HCT116 (cell line): ENCODE measurements around the gene RACGAP1. TPM values are rescaled to one million over a fixed set of nuclear protein-coding genes. Genes with fewer than 3 reads are reported as not detected.

ENCODE experiments used
- ATAC-seq: fragments of 200-7000 bp; cut with Tn5 transposase; 2 replicates; pipeline ENCODE4 v1.9.1; 2020; ENCODE audit warnings: mild to moderate bottlenecking, moderate library complexity
- BruUV-seq: library from RNA; stranded (reverse); fragments of 400-500 nt; replicated peaks from 2 replicates; lab custom pipeline; 2021; lab: Mats Ljungman, UMichigan
- CTCF ChIA-PET: fragments of 300-600 bp; sonication (Branson Sonifier 250); formaldehyde crosslinking; loops from one replicate; lab custom pipeline; 2021; ENCODE audit warnings: antibody characterized with exemption; lab: Charles Lee
- POLR2A ChIA-PET: fragments of 300-600, 350-600 bp; sonication (Branson Sonifier 250); formaldehyde crosslinking; loops from one replicate; lab custom pipeline; 2021; ENCODE audit warnings: antibody characterized with exemption; lab: Charles Lee
- RAD21 ChIA-PET, 2 experiments: fragments of 300-600 bp; sonication (Branson Sonifier 250); formaldehyde crosslinking; loops; one replicate each; lab custom pipeline; 2023; ENCODE audit warnings: low total read pairs in 2 of 2; ENCODE audit not compliant: uncharacterized antibody in 2 of 2, unreplicated experiment in 2 of 2, low non-redundant PET in 1 of 2; lab: Charles Lee
- DNase-seq: peaks from one replicate; pipeline ENCODE4 v3.0.0-alpha.2; 2010; ENCODE audit warnings: low read depth, low spot score
- H2AFZ ChIP-seq: fragments of 200-600 bp; shearing (Covaris generic), sonication (generic); 2 replicates; pipeline ENCODE4 v1.6.1; 2017; ENCODE audit warnings: low read depth, mixed run types, mixed read lengths, antibody characterized with exemption, low read length; ENCODE audit not compliant: poor library complexity, severe bottlenecking
- H3K27ac ChIP-seq: 2 replicates; pipeline ENCODE4 v1.5.1; 2012; ENCODE audit warnings: low read depth, low read length
- H3K27me3 ChIP-seq: fragments of 200-600 bp; sonication (generic); 2 replicates; pipeline ENCODE4 v1.6.1; 2016; ENCODE audit warnings: mixed run types, low read length, mixed read lengths; ENCODE audit not compliant: insufficient read depth
- H3K36me3 ChIP-seq, 2 experiments: fragments of 200-500 bp in 1 of 2; fragments of 200-600 bp in 1 of 2; sonication (Bioruptor generic) in 1 of 2; sonication (generic) in 1 of 2; 2 replicates each; pipeline versions ENCODE4 v1.5.1 to v1.6.1; 2014 to 2016; ENCODE audit warnings: low read length in 2 of 2, inconsistent platforms in 1 of 2, mixed read lengths in 1 of 2, mixed run types in 1 of 2; ENCODE audit not compliant: insufficient read depth in 2 of 2, control insufficient read depth in 1 of 2
- H3K4me1 ChIP-seq, 2 experiments: fragments of 200-600 bp in 1 of 2; sonication (generic) in 1 of 2; 2 replicates each; pipeline versions ENCODE4 v1.5.1 to v1.6.1; 2012 to 2017; ENCODE audit warnings: low read length in 2 of 2, inconsistent platforms in 1 of 2, mild to moderate bottlenecking in 1 of 2, mixed read lengths in 1 of 2, mixed run types in 1 of 2, moderate library complexity in 1 of 2; ENCODE audit not compliant: insufficient read depth in 2 of 2, control insufficient read depth in 1 of 2
- H3K4me2 ChIP-seq: fragments of 200-600 bp; sonication (generic); 2 replicates; pipeline ENCODE4 v1.6.1; 2017; ENCODE audit warnings: mixed run types, low read length, mixed read lengths
- H3K4me3 ChIP-seq, 2 experiments: fragments of 200-600 bp in 1 of 2; sonication (generic) in 1 of 2; replicated peaks in 1 of 2; 2 replicates each; pipeline ENCODE4 v1.5.1; 2011 to 2016; ENCODE audit warnings: low read length in 2 of 2, control low read depth in 1 of 2, low read depth in 1 of 2, mild to moderate bottlenecking in 1 of 2, mixed read lengths in 1 of 2, mixed run types in 1 of 2
- H3K79me2 ChIP-seq: fragments of 200-600 bp; sonication (generic); 2 replicates; pipeline ENCODE4 v1.6.1; 2017; ENCODE audit warnings: mild to moderate bottlenecking, mixed run types, low read length, moderate library complexity, mixed read lengths; ENCODE audit not compliant: insufficient read depth
- H3K9ac ChIP-seq: fragments of 200-600 bp; sonication (generic); 2 replicates; pipeline ENCODE4 v1.6.1; 2016; ENCODE audit warnings: low read length, mixed read lengths
- H3K9me2 ChIP-seq: fragments of 200-600 bp; sonication (generic), shearing (Covaris generic); 2 replicates; pipeline ENCODE4 v1.6.1; 2017; ENCODE audit warnings: mixed run types, mild to moderate bottlenecking, moderate library complexity; ENCODE audit not compliant: insufficient read depth
- H3K9me3 ChIP-seq, 2 experiments: fragments of 200-500 bp in 1 of 2; fragments of 200-600 bp in 1 of 2; sonication (Bioruptor generic) in 1 of 2; sonication (generic) in 1 of 2; 2 replicates each; pipeline ENCODE4 v1.6.1; 2014 to 2017; ENCODE audit warnings: low read length in 2 of 2, mixed read lengths in 2 of 2, inconsistent platforms in 1 of 2, low read depth in 1 of 2, mild to moderate bottlenecking in 1 of 2, mixed run types in 1 of 2, moderate library complexity in 1 of 2; ENCODE audit not compliant: control insufficient read depth in 1 of 2, insufficient read depth in 1 of 2
- H4K20me1 ChIP-seq: fragments of 200-600 bp; sonication (generic), shearing (Covaris generic); 2 replicates; pipeline ENCODE4 v1.6.1; 2017; ENCODE audit warnings: mixed run types, mild to moderate bottlenecking, moderate library complexity; ENCODE audit not compliant: insufficient read depth
- CBX3 ChIP-seq: IDR thresholded peaks from 2 replicates; pipeline ENCODE4 v1.6.1; 2012; ENCODE audit warnings: low read depth
- EGR1 ChIP-seq: IDR thresholded peaks from 2 replicates; pipeline ENCODE4 v1.6.1; 2012; ENCODE audit warnings: low read depth
- ELF1 ChIP-seq: IDR thresholded peaks from 2 replicates; pipeline ENCODE4 v1.6.1; 2012; ENCODE audit warnings: low read depth, borderline replicate concordance
- EZH2 ChIP-seq: fragments of 200-600 bp; sonication (generic); IDR thresholded peaks from 2 replicates; pipeline ENCODE4 v1.6.1; 2017; ENCODE audit warnings: antibody characterized with exemption, mixed run types
- EZH2phosphoT487 ChIP-seq: fragments of 200-600 bp; IDR thresholded peaks from 2 replicates; pipeline ENCODE4 v1.6.1; 2018; ENCODE audit warnings: antibody characterized with exemption, borderline replicate concordance
- FOSL1 ChIP-seq: IDR thresholded peaks from 2 replicates; pipeline ENCODE4 v1.6.1; 2012; ENCODE audit warnings: low read depth
- JUND ChIP-seq: IDR thresholded peaks from 2 replicates; pipeline ENCODE4 v1.6.1; 2012
- POLR2A ChIP-seq: IDR thresholded peaks from 2 replicates; pipeline ENCODE4 v1.7.0; 2011; ENCODE audit warnings: borderline replicate concordance; ENCODE audit not compliant: insufficient read depth, insufficient read length; ENCODE audit errors: extremely low read depth
- POLR2AphosphoS5 ChIP-seq: IDR thresholded peaks from 2 replicates; pipeline ENCODE4 v1.6.1; 2011; ENCODE audit warnings: mild to moderate bottlenecking, low read depth, low read length, moderate library complexity
- RAD21 ChIP-seq: IDR thresholded peaks from 2 replicates; pipeline ENCODE4 v1.6.1; 2012; ENCODE audit warnings: low read depth, mild to moderate bottlenecking
- SP1 ChIP-seq: IDR thresholded peaks from 2 replicates; pipeline ENCODE4 v1.6.1; 2012; ENCODE audit warnings: low read depth
- SRF ChIP-seq: IDR thresholded peaks from 2 replicates; pipeline ENCODE4 v1.6.1; 2012; ENCODE audit warnings: low read depth
- TCF7L2 ChIP-seq: IDR thresholded peaks from 2 replicates; pipeline ENCODE4 v1.7.0; 2011; ENCODE audit warnings: borderline replicate concordance, inconsistent platforms; ENCODE audit not compliant: insufficient read depth, insufficient read length; ENCODE audit errors: extremely low read depth
- YY1 ChIP-seq: IDR thresholded peaks from 2 replicates; pipeline ENCODE4 v1.6.1; 2011; ENCODE audit warnings: low read length, low read depth, moderate library complexity, mild to moderate bottlenecking; ENCODE audit not compliant: insufficient replicate concordance; ENCODE audit errors: extremely low read depth
- ZFX ChIP-seq: fragments of 450-650 bp; IDR thresholded peaks from 2 replicates; pipeline ENCODE4 v1.6.1; 2017
- intact Hi-C: fragments of 100-400 bp; cut with micrococcal nuclease; formaldehyde crosslinking; loops from 2 replicates; pipeline ENCODE4 v1.10.0; 2022
- total RNA-seq: library from RNA; stranded (reverse); gene quantifications from one replicate; pipeline ENCODE4 v1.2.1, GENCODE V29; 2021; ENCODE audit not compliant: unreplicated experiment
- TF ChIP-seq, protein P1 (sequence below): IDR thresholded peaks from 2 replicates; pipeline ENCODE4 v1.6.1; 2011; ENCODE audit warnings: mild to moderate bottlenecking, low read length, moderate library complexity; ENCODE audit not compliant: insufficient replicate concordance; ENCODE audit errors: extremely low read depth
- TF ChIP-seq, protein P2 (sequence below): IDR thresholded peaks from 2 replicates; pipeline ENCODE4 v1.6.1; 2012; ENCODE audit warnings: low read depth
- TF ChIP-seq, protein P3 (sequence below), 3 experiments: fragments of 200-600 bp in 1 of 3; sonication (generic) in 1 of 3; IDR thresholded peaks in 2 of 3; conservative IDR thresholded peaks in 1 of 3; 2 replicates each; pipeline ENCODE4 v1.5.1; 2012 to 2017; ENCODE audit warnings: low read depth in 2 of 3, low read length in 2 of 3, antibody characterized with exemption in 1 of 3, borderline replicate concordance in 1 of 3, control low read depth in 1 of 3, mild to moderate bottlenecking in 1 of 3, mixed read lengths in 1 of 3, mixed run types in 1 of 3, moderate library complexity in 1 of 3; ENCODE audit not compliant: insufficient read depth in 1 of 3
- TF ChIP-seq, protein P4 (sequence below): IDR thresholded peaks from 2 replicates; pipeline ENCODE4 v1.6.1; 2012

Gene RACGAP1
- total RNA-seq, 1 experiment from 2014 or later = 147 TPM

DNA sequence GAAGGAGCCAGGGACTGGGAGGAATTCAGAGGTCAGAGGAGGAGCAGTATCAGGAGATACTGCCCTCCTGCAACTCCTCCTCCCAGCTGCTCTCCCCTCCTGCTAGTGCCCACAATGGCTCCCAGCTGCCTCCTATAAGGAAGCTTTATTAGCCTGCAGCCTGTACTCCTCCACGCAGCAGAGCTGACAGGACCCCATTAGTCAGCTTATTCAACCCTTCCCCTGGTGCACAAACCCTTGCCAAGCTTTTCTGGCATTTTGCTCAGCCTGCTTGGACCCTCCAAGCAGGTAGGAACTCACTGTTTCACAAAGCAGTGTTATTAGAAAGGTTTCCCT, 81.7 kb downstream of the RACGAP1 start:
- peaks cover 3 to 13% of the 10 kb centered on the region in 2 experiments; a peak in 3 of 4 replicates for H3K4me1 ChIP-seq
- H3K9ac ChIP-seq = no peak overlapping the region
- no peak overlapping the region for H3K4me3 ChIP-seq
- RAD21 ChIA-PET = no interaction called here
- ATAC-seq (no peak), DNase-seq (no peak)
- no peaks in the 10 kb centered on the region for H3K9me2 ChIP-seq
- intact Hi-C loops = no loop called here
- H3K27me3 ChIP-seq = no peaks in the 10 kb centered on the region
- no peak overlapping the region for H3K4me2 ChIP-seq
- H2AFZ ChIP-seq = no peak overlapping the region
- no peaks in the 10 kb centered on the region for H4K20me1 ChIP-seq
- TF ChIP-seq JUND (no peak), TCF7L2 (no peak), SP1 (no peak), EGR1 (no peak), ZFX (no peak), ELF1 (no peak), EZH2 (no peak), POLR2AphosphoS5 (no peak), EZH2phosphoT487 (no peak), FOSL1 (no peak), POLR2A (no peak), YY1 (no peak), CBX3 (no peak), RAD21 (no peak), SRF (no peak)
- TF ChIP-seq, protein P1, sequence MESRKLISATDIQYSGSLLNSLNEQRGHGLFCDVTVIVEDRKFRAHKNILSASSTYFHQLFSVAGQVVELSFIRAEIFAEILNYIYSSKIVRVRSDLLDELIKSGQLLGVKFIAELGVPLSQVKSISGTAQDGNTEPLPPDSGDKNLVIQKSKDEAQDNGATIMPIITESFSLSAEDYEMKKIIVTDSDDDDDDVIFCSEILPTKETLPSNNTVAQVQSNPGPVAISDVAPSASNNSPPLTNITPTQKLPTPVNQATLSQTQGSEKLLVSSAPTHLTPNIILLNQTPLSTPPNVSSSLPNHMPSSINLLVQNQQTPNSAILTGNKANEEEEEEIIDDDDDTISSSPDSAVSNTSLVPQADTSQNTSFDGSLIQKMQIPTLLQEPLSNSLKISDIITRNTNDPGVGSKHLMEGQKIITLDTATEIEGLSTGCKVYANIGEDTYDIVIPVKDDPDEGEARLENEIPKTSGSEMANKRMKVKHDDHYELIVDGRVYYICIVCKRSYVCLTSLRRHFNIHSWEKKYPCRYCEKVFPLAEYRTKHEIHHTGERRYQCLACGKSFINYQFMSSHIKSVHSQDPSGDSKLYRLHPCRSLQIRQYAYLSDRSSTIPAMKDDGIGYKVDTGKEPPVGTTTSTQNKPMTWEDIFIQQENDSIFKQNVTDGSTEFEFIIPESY = no peak
- TF ChIP-seq, protein P2, sequence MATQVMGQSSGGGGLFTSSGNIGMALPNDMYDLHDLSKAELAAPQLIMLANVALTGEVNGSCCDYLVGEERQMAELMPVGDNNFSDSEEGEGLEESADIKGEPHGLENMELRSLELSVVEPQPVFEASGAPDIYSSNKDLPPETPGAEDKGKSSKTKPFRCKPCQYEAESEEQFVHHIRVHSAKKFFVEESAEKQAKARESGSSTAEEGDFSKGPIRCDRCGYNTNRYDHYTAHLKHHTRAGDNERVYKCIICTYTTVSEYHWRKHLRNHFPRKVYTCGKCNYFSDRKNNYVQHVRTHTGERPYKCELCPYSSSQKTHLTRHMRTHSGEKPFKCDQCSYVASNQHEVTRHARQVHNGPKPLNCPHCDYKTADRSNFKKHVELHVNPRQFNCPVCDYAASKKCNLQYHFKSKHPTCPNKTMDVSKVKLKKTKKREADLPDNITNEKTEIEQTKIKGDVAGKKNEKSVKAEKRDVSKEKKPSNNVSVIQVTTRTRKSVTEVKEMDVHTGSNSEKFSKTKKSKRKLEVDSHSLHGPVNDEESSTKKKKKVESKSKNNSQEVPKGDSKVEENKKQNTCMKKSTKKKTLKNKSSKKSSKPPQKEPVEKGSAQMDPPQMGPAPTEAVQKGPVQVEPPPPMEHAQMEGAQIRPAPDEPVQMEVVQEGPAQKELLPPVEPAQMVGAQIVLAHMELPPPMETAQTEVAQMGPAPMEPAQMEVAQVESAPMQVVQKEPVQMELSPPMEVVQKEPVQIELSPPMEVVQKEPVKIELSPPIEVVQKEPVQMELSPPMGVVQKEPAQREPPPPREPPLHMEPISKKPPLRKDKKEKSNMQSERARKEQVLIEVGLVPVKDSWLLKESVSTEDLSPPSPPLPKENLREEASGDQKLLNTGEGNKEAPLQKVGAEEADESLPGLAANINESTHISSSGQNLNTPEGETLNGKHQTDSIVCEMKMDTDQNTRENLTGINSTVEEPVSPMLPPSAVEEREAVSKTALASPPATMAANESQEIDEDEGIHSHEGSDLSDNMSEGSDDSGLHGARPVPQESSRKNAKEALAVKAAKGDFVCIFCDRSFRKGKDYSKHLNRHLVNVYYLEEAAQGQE = no peak
- TF ChIP-seq, protein P3, sequence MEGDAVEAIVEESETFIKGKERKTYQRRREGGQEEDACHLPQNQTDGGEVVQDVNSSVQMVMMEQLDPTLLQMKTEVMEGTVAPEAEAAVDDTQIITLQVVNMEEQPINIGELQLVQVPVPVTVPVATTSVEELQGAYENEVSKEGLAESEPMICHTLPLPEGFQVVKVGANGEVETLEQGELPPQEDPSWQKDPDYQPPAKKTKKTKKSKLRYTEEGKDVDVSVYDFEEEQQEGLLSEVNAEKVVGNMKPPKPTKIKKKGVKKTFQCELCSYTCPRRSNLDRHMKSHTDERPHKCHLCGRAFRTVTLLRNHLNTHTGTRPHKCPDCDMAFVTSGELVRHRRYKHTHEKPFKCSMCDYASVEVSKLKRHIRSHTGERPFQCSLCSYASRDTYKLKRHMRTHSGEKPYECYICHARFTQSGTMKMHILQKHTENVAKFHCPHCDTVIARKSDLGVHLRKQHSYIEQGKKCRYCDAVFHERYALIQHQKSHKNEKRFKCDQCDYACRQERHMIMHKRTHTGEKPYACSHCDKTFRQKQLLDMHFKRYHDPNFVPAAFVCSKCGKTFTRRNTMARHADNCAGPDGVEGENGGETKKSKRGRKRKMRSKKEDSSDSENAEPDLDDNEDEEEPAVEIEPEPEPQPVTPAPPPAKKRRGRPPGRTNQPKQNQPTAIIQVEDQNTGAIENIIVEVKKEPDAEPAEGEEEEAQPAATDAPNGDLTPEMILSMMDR (IDR thresholded peaks at IDR 0.05 in 2 of 3, conservative IDR thresholded peaks at IDR 0.05 in 1 of 3; ENCODE audit: borderline replicate concordance in 1 of 3, insufficient read depth in 1 of 3, low read depth in 2 of 3, low read length in 2 of 3) = no peak
- TF ChIP-seq, protein P4, sequence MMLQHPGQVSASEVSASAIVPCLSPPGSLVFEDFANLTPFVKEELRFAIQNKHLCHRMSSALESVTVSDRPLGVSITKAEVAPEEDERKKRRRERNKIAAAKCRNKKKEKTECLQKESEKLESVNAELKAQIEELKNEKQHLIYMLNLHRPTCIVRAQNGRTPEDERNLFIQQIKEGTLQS = no peak
- H3K79me2 ChIP-seq = no peaks in the 10 kb centered on the region
- BruUV-seq = no TSS peak
- no peaks in the 10 kb centered on the region for H3K9me3 ChIP-seq
- no peak overlapping the region for H3K27ac ChIP-seq
- CTCF ChIA-PET = no interaction called here
- no peaks in the 10 kb centered on the region for H3K36me3 ChIP-seq
- POLR2A ChIA-PET = no interaction called here
